Iris pigment epithelial cell (primary cell): ENCODE results near the gene PLA2G5.
"Not testable (repeated sequence)": the region's sequence is repeated elsewhere in the genome, so short reads cannot be mapped to it uniquely, and the experiment has no call there.

ENCODE experiments used
- DNase-seq: peaks from one replicate; pipeline ENCODE4 v3.0.0-alpha.2; 2011; ENCODE audit warnings: low read depth

PLA2G5 gene

GRCh38 chr1:20069874-20070273, at the start of gene PLA2G5:
TSS of gene PLA2G5 (plus strand) at chr1:20070194. CDS start at chr1:20084831, 14,637 bp downstream.
- peak; percentile 19 for DNase-seq

GRCh38 chr1:20028125-20028524, 41.9 kb upstream of the PLA2G5 start:
- DNase-seq, result no peak

GRCh38 chr1:20028726-20029125, 41.3 kb upstream of the PLA2G5 start:
- DNase-seq, result no peak

- DNase-seq, result no peak
Measured at GRCh38 chr1:20029178-20029912, 40.6 kb upstream of the PLA2G5 start.

GRCh38 chr1:20030436-20031151, 39.4 kb upstream of the PLA2G5 start:
- not testable (repeated sequence) for DNase-seq

GRCh38 chr1:20031161-20031560, 38.8 kb upstream of the PLA2G5 start:
- DNase-seq, result no peak

DNA sequence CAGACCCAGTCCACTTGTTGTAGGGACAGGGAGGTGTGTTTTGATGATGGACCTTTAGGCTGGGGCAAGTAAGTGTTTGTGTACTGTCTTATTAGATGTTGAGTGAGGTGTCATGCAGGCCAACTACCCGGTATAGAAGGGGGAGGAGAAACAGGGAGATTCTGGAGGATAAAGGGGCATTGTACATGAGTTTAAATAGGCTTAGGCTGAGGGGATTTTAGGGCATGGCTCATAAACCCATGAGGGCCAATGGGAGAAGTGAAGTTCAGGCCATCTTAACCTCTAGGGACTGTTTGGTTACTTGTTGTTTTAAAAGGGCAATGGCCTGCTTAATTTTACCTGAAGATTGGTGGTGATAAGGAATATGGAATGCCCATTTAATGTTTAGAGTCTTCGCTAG, 38.2 kb upstream of the PLA2G5 start:
- DNase-seq, result no peak

DNA sequence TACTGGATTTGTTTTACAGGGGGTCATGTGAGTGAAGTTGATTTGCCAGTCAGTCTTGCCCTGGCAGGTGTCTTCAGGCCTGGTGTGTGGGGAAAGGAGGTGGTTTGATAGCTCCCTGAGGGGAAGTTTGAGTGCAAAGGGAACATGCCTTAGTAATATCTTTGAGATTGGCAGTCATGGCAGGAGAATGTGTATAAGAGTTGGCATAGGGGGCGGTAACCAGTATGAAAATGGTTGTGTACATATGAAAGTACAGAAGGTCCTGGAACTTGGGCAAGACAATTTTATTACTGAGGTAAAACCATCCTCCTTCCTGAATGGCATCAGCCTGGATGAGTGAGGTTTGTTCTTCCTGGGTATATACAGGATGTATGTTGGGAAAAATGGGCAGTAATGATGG, 37.6 kb upstream of the PLA2G5 start:
- DNase-seq, result no peak

DNA sequence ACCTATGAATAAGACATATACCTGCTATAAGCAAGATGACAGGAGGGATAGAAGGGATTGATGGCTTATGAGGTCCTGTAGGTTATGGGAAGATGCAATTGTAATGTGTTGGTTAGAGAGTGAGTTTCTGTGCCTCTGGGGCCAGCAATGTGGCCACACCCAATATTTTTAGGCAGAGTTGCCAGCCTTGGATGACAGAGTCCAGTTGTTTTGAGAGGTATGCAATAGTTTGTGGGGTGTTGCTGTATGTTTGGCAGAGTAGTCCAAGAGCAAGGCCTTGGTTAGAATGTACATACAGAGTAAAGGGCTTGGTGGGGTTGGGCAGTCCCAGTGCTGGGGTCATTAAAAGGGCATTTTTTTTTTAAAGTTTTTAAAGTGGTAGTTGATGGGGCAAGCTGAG, 36.6 kb upstream of the PLA2G5 start:
- no peak for DNase-seq

DNA sequence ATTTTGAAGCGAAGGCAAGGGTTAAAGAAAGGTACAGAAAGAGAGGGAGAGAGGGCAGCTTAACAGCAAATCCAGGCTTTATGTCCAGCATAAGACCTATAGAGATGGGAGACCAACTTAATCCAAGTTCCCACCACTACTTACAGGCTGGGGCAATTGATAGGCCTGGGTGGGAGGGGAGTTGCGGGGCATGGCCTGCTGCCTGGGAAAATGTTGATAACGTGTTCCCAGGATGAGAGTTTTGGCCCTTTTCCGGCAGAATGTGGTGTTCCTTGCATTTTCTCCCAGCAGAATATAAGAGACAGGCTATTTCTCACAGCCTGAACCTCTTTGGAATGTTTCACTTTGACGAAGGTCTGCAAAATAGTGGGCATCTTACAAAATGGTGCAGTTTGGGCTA, 34.9 kb upstream of the PLA2G5 start:
- DNase-seq, result no peak

- DNase-seq, result no peak
Measured at GRCh38 chr1:20037877-20038276, 32.1 kb upstream of the PLA2G5 start.

GRCh38 chr1:20047096-20047495, 22.9 kb upstream of the PLA2G5 start:
- DNase-seq, result no peak

GRCh38 chr1:20048563-20048962, 21.4 kb upstream of the PLA2G5 start:
- no peak for DNase-seq

GRCh38 chr1:20049056-20049798, 20.8 kb upstream of the PLA2G5 start:
- DNase-seq, result not testable (repeated sequence)

DNA sequence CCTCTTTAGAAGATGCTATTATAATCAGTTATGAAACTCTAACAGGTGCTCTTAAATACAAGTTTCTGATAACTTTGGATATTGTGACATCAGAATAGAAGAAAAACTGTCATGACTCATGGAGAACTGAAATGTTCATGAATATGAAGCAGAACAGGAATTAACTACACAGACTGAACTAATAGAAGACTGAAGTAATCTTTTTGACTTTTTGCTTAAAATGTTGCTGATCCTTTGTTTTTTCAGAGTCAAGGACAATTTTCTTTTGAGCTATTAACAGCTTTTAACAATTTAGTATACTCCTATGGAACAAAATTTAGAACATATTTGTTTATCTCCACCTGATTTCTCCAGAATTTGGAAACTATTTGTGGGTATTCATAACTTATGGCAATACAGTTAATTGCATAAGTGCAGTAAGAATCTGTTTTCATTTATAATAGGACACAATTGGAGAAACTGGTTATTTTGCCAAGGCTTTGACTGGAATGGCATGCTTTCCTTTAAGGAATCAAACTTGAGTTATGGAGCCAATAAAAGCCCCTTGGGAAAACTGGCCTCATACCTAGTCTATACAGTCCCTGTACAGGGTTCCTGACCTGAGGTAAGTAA, 18.7 kb upstream of the PLA2G5 start:
- no peak for DNase-seq

- DNase-seq, result no peak
Measured at GRCh38 chr1:20052386-20052785, 17.6 kb upstream of the PLA2G5 start.

GRCh38 chr1:20057886-20058420, 12.0 kb upstream of the PLA2G5 start:
- no peak for DNase-seq

GRCh38 chr1:20058531-20058930, 11.5 kb upstream of the PLA2G5 start:
- peak; percentile 69 for DNase-seq

GRCh38 chr1:20059847-20060246, 10.1 kb upstream of the PLA2G5 start:
- DNase-seq, result no peak

DNA sequence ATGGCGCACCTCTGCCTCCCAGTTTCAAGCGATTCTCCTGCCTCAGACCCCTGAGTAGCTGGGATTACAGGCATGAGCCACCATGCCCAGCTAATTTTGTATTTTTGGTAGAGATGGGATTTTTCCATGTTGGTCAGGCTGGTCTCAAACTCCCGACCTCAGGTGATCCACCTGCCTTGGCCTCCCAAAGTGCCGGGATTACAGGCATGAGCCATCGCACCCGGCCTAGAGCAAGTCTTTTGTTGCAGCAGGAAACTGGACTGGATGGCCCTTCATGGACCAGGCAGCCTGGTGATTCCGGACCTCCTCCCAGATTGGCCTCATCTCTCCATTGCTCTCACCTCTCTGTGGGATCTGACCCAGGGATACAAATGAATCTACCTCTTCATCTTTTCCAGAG, 9.2 kb upstream of the PLA2G5 start:
- not testable (repeated sequence) for DNase-seq

DNA sequence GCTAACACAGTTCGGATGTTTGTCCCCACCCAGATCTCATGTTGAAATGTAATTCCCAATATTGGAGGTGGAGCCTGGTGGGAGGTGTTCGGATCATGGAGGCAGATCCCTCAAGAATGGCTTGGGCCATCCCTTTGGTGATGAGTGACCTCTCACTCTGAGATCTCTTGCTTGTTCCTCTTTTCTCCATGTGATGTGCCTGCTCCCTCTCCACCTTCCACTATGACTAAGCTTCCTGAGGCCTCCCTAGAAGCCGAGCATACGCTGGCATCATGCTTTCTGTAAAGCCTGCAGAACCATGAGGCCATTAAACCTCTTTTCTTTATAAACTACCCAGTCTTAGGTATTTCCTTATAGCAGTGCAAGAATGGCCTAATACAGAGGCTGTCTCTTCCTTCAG, 8.1 kb upstream of the PLA2G5 start:
- no peak for DNase-seq

DNA sequence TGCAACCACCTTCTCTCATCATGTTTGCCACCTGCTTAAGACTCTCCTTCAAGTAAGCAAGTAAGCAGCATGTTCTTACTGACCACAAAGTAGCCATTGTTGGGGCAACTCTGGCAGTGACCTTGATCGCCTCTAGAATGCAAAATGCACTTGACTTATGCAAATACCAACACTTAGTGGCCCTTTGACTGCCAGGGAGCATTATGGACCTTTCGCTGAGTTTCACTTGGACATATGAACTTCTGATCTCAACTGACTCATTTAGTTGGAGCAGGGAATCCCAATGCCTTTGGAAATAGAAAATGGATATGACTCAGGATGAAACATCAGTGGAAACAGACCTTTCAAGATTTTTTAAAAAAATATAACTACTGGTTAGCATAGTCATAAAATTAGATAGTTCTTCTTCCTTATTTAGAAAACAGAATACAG, 6.1 kb upstream of the PLA2G5 start:
- peak; percentile 53 for DNase-seq
